Vagina (tissue), 2 donors: ENCODE measurements around the gene SLC22A23. TPM values are rescaled to one million over a fixed set of nuclear protein-coding genes. Genes with fewer than 3 reads are reported as not detected.

Experiments
- DNase-seq, 2 donors: peaks; one replicate each; pipeline ENCODE4 v3.0.0-alpha.2; 2017; ENCODE audit errors: extremely low spot score in 2 of 2
- H3K27ac ChIP-seq: fragments of 200-600 bp; sonication (generic); one replicate; pipeline ENCODE4 v1.5.1; 2019
- H3K27me3 ChIP-seq: fragments of 200-600 bp; sonication (generic); one replicate; pipeline ENCODE4 v1.5.1; 2019
- H3K36me3 ChIP-seq, 2 donors: fragments of 200-600 bp; sonication (generic); one replicate each; pipeline ENCODE4 v1.5.1; 2017 to 2019
- H3K4me1 ChIP-seq: fragments of 200-600 bp; sonication (generic); one replicate; pipeline ENCODE4 v1.5.1; 2019
- H3K4me3 ChIP-seq, 2 donors: fragments of 200-600 bp; sonication (generic); 1 replicate in 1 of 2; 2 replicates in 1 of 2; pipeline ENCODE4 v1.5.1; 2016 to 2019
- H3K9me3 ChIP-seq: fragments of 200-600 bp; sonication (generic); one replicate; pipeline ENCODE4 v1.5.1; 2019
- CTCF ChIP-seq, 3 experiments: fragments of 450-650 bp in 2 of 3; fragments of 200-600 bp in 1 of 3; sonication (generic) in 1 of 3; IDR thresholded peaks; one replicate each; pipeline ENCODE4 v1.5.1; 2017 to 2019; ENCODE audit warnings: antibody characterized with exemption in 3 of 3, mild to moderate bottlenecking in 2 of 3, moderate library complexity in 2 of 3
- POLR2A ChIP-seq, 2 donors: fragments of 450-650 bp; IDR thresholded peaks; one replicate each; pipeline ENCODE4 v1.6.1; 2017; ENCODE audit warnings: antibody characterized with exemption in 2 of 2, mild to moderate bottlenecking in 2 of 2, moderate library complexity in 2 of 2
- POLR2AphosphoS5 ChIP-seq, 2 donors: sonication (generic); formaldehyde crosslinking; IDR thresholded peaks; one replicate each; pipeline ENCODE4 v1.9.0; 2017; ENCODE audit warnings: antibody characterized with exemption in 2 of 2, mild to moderate bottlenecking in 2 of 2, low read depth in 1 of 2; ENCODE audit not compliant: insufficient read depth in 1 of 2
- intact Hi-C: fragments of 100-400 bp; cut with DNase I; formaldehyde crosslinking; loops from one replicate; pipeline ENCODE4 v1.15.1; 2023
- total RNA-seq: library from RNA; depleted of rRNA; stranded (reverse); fragments of >200 nt; gene quantifications from one replicate; pipeline ENCODE4 v1.2.3, GENCODE V29; 2016

Gene SLC22A23
- total RNA-seq, 1 donor from 2014 or later = 40.5 TPM

GRCh38 chr6:3372912-3373554 is 83.8 kb downstream of the SLC22A23 start:
- intact Hi-C loops = no loop called here
- Histone ChIP-seq H3K4me1 (no peaks in the 10 kb centered on the region), H3K36me3 (no peaks in the 10 kb centered on the region), H3K4me3 (no peak overlapping the region), H3K9me3 (no peaks in the 10 kb centered on the region), H3K27ac (no peak overlapping the region), H3K27me3 (no peaks in the 10 kb centered on the region)
- no peak for TF ChIP-seq POLR2A (IDR thresholded peaks at IDR 0.05)
- TF ChIP-seq CTCF (IDR thresholded peaks at IDR 0.05) = no peak
- TF ChIP-seq POLR2AphosphoS5 (IDR thresholded peaks at IDR 0.05; ENCODE audit: insufficient read depth in 1 of 2, low read depth in 1 of 2) = no peak
- DNase-seq = no peak

GRCh38 chr6:3372184-3372846 is 84.5 kb downstream of the SLC22A23 start:
- TF ChIP-seq POLR2AphosphoS5 (IDR thresholded peaks at IDR 0.05; ENCODE audit: insufficient read depth in 1 of 2, low read depth in 1 of 2) = no peak
- no peak for TF ChIP-seq CTCF (IDR thresholded peaks at IDR 0.05)
- no peak for TF ChIP-seq POLR2A (IDR thresholded peaks at IDR 0.05)
- H3K4me1 ChIP-seq = no peaks in the 10 kb centered on the region
- intact Hi-C loops = no loop called here

GRCh38 chr6:3371222-3371949 is 85.5 kb downstream of the SLC22A23 start:
- H3K4me3 ChIP-seq = no peak overlapping the region
- H3K9me3 ChIP-seq = no peaks in the 10 kb centered on the region
- no peaks in the 10 kb centered on the region for H3K36me3 ChIP-seq
- no peak for DNase-seq
- H3K27ac ChIP-seq = no peak overlapping the region
- intact Hi-C loops = no loop called here
- no peaks in the 10 kb centered on the region for H3K4me1 ChIP-seq
- no peaks in the 10 kb centered on the region for H3K27me3 ChIP-seq
- TF ChIP-seq POLR2A (IDR thresholded peaks at IDR 0.05) (no peak), CTCF (IDR thresholded peaks at IDR 0.05) (no peak), POLR2AphosphoS5 (IDR thresholded peaks at IDR 0.05; ENCODE audit: insufficient read depth in 1 of 2, low read depth in 1 of 2) (no peak)

More at GRCh38 chr6:3372184-3372846, 84.5 kb downstream of the SLC22A23 start:
- Histone ChIP-seq H3K9me3 (no peaks in the 10 kb centered on the region), H3K27me3 (no peaks in the 10 kb centered on the region), H3K4me3 (no peak overlapping the region), H3K27ac (no peak overlapping the region), H3K36me3 (no peaks in the 10 kb centered on the region)
- no peak for DNase-seq

- DNase-seq = no peak
- H3K4me3 ChIP-seq = no peak overlapping the region
- H3K27ac ChIP-seq = no peak overlapping the region
- no peaks in the 10 kb centered on the region for H3K36me3 ChIP-seq
- no peaks in the 10 kb centered on the region for H3K27me3 ChIP-seq
- TF ChIP-seq POLR2AphosphoS5 (IDR thresholded peaks at IDR 0.05; ENCODE audit: insufficient read depth in 1 of 2, low read depth in 1 of 2) = no peak
- no peak for TF ChIP-seq CTCF (IDR thresholded peaks at IDR 0.05)
- TF ChIP-seq POLR2A (IDR thresholded peaks at IDR 0.05) = no peak
- intact Hi-C loops = no loop called here
- no peaks in the 10 kb centered on the region for H3K4me1 ChIP-seq
- H3K9me3 ChIP-seq = no peaks in the 10 kb centered on the region
Measured at GRCh38 chr6:3370361-3371221, 86.3 kb downstream of the SLC22A23 start.
